ENCODE measurements around the gene AJM1.
"Not testable (repeated sequence)": the region's sequence is repeated elsewhere in the genome, so short reads cannot be mapped to it uniquely, and the experiment has no call there.

AJM1 gene

GRCh38 chr9:136857581-136858412, 15.5 kb downstream of the AJM1 start:
- DNase-seq = no peak

- DNase-seq = no peak
These were observed 16.2 kb downstream of the AJM1 start for GRCh38 chr9:136858452-136858843.

DNA sequence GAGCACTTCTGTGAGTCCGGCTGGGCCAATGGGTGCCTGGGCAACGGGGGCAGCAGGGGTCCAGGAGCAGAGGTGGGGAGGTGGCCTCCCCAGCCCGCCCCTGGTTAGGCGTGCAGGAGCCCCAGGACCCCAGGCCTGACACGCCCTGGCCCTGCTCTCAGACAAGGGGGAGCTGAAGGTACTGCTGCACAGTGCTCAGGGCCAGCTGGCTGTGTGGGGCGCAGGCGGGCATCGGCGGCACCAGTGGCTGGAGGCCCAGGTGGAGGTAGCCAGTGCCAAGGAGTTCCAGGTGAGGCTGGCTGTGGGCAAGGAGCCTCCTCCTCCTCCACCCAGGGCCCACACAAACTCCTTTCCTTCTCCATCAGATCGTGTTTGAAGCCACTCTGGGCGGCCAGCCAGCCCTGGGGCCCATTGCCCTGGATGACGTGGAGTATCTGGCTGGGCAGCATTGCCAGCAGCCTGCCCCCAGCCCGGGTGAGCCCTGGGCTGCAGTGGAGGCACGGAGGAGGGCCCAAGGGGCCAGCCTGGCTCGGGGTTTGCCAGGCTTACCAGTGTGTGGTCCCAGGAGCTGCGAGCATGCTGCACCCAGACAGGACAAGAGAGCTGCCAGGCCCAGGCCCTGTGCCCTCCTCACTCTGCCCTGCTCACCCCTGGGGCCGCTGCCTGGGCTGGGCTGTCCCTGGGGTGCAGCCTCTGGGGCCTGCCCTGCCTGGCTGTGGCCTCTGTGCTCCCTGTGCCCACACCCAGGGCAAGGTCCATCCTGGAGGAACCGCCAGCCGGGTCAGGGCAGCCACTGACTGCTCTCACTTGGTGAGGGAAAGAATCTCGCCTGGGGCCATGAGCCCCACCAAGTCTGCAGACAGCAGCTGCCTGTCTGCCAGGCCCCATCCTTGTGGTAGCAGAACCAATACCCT, 16.8 kb downstream of the AJM1 start:
- no peak for DNase-seq

GRCh38 chr9:136860529-136860928, 18.3 kb downstream of the AJM1 start:
- no peak for DNase-seq

DNA sequence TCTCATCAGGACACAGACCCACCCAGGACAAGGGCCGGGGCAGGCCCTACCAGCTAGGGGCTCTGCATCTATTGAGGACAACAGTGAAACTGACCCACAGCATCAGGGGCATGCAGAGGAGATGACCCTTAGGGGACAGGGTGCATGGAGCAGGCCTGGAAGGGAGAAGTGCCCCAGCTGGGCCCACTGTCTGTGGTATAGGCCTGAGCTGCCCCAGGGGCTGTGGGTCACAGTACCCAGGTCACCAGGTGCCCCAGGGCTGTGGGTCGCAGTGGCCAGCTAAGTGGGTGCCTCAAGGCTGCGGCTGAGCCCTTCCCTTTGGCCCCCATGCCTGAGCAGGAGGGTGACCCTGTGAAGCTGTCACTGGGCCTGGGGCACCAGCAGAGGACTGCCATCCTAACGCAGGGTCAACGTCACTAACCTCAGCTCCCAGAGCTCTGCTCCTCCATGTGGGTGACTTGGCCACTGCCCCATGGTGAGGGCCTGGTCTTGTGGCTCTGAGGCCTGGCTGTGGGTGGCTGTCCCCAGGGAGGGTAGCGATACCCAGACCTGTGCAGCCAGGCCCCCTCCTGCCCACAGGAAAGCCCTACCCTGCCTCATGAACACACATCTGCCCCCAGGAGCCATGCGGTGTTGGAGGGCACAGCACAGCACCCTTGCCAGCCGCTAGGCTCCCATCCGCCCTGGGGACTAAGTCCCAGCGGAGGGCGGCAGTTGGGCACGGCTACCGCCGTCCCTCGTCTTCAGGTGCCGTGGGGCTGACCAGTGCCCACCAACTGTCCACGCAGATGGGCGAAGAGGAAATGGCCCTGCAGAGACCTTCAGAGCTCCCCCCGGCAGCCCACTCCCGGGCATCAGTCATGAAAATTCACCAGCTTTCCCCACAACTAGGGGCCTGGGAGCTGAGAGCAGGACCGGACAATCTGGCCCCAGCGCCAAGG, 18.9 kb downstream of the AJM1 start:
- no peak for DNase-seq

- DNase-seq = no peak
These were observed 19.7 kb downstream of the AJM1 start for GRCh38 chr9:136861874-136862457.

- no peak for DNase-seq
These were observed 20.8 kb downstream of the AJM1 start for GRCh38 chr9:136862849-136863622.

DNA sequence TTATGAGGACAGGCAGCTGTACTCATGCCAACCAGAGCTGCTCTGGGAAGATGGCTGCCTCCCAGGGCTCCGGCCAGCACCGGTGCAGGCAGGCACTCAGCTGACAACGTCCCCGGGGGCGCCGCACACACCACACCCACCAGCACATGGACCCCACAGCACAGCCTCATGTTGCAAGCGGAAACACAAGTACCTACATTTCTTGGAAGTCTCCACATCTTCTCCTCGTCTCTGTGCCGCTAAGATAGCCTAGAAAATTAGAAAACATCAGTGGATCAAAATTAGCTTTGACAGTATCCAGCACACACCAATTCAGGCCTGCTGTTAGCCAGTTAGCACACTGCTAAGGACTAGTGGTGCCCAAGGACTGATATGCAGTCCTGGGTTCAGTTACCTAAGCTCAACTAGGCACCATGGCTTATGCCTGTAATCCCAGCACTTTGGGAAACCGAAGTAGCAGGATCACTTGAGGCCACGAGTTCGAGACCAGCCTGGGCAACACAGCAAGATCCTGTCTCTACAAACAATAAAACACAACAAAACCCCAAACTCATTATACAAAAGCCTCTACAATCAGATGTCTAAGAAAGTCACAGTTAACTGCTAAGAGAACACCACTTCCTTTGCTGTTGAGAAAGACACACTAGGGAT, 21.5 kb downstream of the AJM1 start:
- DNase-seq = no peak

GRCh38 chr9:136865041-136865767, 22.9 kb downstream of the AJM1 start:
- DNase-seq = no peak

GRCh38 chr9:136865768-136866103, 23.5 kb downstream of the AJM1 start:
- DNase-seq = no peak

DNA sequence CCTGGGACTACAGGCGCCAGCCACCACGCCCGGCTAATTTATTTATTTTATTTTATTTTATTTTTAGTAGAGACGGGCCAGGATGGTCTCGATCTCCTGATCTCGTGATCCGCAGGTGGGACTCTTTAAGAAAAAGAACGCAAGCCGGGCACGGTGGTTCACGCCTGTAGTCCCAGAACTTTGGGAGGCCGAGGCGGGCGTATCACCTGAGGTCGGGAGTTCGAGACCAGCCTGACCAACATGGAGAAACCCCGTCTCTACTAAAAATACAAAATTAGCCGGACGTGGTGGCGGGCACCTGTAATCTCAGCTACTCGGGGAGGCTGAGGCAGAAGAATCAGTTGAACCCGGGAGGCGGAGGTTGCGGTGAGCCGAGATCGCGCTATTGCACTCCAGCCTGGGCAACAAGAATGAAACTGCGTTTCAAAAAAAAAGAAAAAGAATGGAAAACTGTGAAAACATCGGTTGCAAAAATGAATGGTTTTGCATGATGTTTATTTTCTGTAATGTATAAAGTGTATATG, 24.7 kb downstream of the AJM1 start:
- DNase-seq = not testable (repeated sequence)

GRCh38 chr9:136867480-136867879, 25.2 kb downstream of the AJM1 start:
- DNase-seq = no peak

- DNase-seq = no peak
These were observed 25.6 kb downstream of the AJM1 start for GRCh38 chr9:136867917-136868316.

DNA sequence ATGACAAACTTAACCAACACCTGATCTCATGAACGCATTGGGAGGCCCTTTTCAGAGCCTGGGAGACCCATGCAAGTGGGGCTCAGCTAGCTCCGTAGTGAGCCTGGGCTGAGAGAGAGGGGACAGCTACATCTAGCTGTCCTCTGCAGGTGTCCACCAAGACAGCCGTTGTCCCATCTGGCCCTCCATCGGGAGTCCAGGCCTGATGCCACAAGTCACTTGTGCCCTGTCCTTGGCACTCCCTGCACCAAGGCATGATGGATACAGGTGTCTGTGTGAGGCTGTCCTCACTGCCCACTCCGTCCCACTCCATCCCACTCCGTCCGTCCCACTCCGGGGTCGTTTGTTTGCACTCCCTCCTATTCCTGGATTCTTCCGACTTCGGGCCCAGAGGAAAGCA, 26.4 kb downstream of the AJM1 start:
- no peak for DNase-seq

GRCh38 chr9:136869611-136870010, 27.3 kb downstream of the AJM1 start:
- not testable (repeated sequence) for DNase-seq

- DNase-seq = no peak
These were observed 32.9 kb downstream of the AJM1 start for GRCh38 chr9:136875155-136875554.

DNA sequence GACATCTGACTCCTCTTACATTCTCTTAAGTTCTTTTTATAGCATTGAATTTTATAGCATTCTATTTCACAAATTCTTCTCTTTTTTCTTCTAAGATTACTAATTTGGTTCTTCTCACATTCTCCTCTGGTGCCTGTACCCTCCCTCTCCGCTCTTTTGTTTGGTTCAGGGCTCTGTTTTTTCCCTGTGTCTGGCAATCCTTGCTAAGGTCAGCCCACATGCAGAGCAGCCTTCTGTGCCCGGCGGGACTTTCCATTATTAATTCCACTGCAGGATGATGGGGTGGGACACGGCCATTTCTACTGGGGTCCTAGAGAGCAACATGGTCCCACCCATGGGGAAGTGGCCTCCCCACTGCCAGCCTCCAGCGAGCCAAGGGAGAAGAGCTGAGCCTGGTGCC, 34.2 kb downstream of the AJM1 start:
- DNase-seq = no peak

GRCh38 chr9:136880651-136881050, 38.4 kb downstream of the AJM1 start:
- DNase-seq = no peak

GRCh38 chr9:136881691-136882108, 39.4 kb downstream of the AJM1 start:
- no peak for DNase-seq

Measured in NK-92 treated with Interleukin-12 subunit alpha and Interleukin-12 subunit beta, amount 100 ng/mL, for 24 hours (cell line).